Left cardiac atrium (tissue), 4 donors: Measurements from ENCODE around the gene SLC17A8. TPM values are rescaled to one million over a fixed set of nuclear protein-coding genes. Genes with fewer than 3 reads are reported as not detected.
A peak's percentile ranks its signal among the peaks of the same experiment; 100 is the strongest.
"Not testable (repeated sequence)": the region's sequence is repeated elsewhere in the genome, so short reads cannot be mapped to it uniquely, and the experiment has no call there.

Source experiments
- ATAC-seq, 2 donors: fragments of 200-7000 bp; cut with Tn5 transposase; one replicate each; pipeline ENCODE4 v1.9.1; 2020; ENCODE audit warnings: mild to moderate bottlenecking in 2 of 2, moderate library complexity in 2 of 2
- DNase-seq: peaks from one replicate; pipeline ENCODE4 v3.0.0-alpha.2; 2020
- intact Hi-C, 2 donors: fragments of 100-400 bp; cut with DNase I; formaldehyde crosslinking; loops; one replicate each; pipeline versions ENCODE4 v1.14.1 to v1.15.1; 2022 to 2023
- long read RNA-seq: library from polyadenylated mRNA; unstranded; transcript quantifications from one replicate; pipeline ENCODE4 v2.0.0, GENCODE V29; 2021
- total RNA-seq, 2 donors: library from RNA; stranded (reverse); fragmentation: NEBNext Ultra II Directional; extraction: Animal tissue kit (Norgen Biotek cat#: 25700); gene quantifications; one replicate each; pipeline ENCODE4 v1.2.1, GENCODE V29; 2021
- donor health status: DM: no; HTN: yes; CAD: no.
- donor health status: DM: no; HTN: yes; CAD: no; lungs with severe emphysema.
- donor health status: DM: yes; HTN: yes; CAD: no.
- donor health status: Dilated cardiomyopathy.

SLC17A8 gene
- not detected for total RNA-seq
- long read RNA-seq, result 0 reads

GRCh38 chr12:100356644-100357223, at the start of gene SLC17A8:
TSS of gene SLC17A8 (plus strand) at chr12:100357074. CDS start at chr12:100357392, 318 bp downstream.
- intact Hi-C loops, result no loop called here
- peak in 1 of 2 donors; percentile 38 for ATAC-seq
- no peak for DNase-seq

- intact Hi-C loops, DNase-seq, ATAC-seq: not testable (repeated sequence)
Observed at GRCh38 chr12:100308138-100308537, 48.7 kb upstream of the SLC17A8 start.

DNA sequence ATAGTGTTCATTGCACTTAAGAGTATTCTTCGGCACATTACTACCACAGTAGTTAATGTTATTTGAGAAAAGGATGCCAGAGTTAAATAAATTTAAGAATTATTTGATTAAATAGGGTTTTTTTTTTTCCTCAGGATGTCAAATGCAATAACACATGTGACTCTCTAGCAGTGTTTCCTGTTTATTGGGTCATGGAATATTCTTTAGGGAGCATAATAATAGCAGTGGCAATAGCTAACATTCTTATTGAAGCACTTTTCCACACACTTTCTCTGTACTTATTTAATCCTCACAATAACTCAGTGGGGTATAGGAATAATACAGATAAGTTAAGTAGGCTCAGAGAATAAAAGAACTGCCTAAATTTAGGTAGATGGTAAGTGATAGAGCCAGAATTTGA, 45.6 kb upstream of the SLC17A8 start:
- intact Hi-C loops, result no loop called here
- ATAC-seq, result no peak
- no peak for DNase-seq

DNA sequence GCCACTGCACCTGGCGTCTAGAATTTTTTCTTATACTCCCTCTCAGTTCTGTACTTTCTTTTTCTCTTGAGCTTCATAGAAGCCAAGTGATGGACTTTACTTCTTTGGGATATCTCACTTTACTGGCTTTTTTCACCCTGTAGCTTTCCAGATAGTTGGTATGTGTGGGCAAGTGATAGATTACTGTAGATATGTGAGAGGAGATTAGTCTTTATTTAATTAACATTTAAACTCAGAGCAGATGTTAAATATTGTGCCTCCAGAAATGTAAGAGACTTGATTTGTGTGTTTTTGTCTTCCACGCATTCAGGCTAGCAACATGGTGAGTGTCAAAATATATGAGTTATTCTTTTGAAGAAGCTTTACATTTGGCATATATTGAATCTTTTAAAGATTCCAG, 39.5 kb upstream of the SLC17A8 start:
- no peak for ATAC-seq
- no peak for DNase-seq
- intact Hi-C loops, result no loop called here

DNA sequence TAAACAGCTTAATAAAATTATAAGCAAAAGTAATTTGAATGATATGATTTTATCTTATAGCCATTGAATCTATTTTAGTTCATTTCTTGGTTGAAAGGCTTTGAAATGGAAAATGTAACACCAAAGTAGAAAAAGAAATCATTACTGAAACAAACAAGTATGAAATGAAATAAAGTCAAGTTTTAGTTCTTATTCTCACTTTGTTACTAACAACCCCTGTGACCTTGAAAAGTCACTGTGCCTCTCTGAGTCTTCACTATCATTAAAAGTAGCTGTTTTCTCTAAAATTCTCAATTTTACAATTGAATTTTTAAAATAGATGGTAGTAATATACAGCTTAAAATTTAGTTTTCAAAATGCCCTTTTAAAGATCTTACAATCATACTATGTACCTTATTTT, 32.4 kb upstream of the SLC17A8 start:
- intact Hi-C loops, result no loop called here
- DNase-seq, result no peak
- no peak for ATAC-seq

- DNase-seq (no peak), ATAC-seq (no peak)
- intact Hi-C loops, result no loop called here
Observed at GRCh38 chr12:100326208-100326607, 30.7 kb upstream of the SLC17A8 start.

DNA sequence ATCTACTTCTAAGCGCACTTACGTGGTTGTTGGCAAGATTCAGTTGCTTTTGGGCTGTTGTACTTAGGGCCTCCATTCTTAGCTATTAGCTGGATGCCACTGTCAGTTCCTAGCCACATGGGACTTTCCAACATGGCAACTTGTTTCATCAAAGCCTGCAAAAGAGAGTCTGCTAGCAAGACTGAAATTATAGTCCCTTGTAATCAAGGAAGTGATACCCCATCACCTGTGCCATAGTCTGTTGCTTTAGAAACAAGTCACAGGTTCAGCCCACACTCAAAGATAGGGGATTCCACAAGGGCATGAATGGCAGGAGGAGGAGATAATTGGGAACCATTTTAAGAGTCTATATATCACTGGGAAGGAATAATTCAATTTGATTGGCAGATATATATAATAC, 27.1 kb upstream of the SLC17A8 start:
- no peak for DNase-seq
- intact Hi-C loops, result no loop called here

DNA sequence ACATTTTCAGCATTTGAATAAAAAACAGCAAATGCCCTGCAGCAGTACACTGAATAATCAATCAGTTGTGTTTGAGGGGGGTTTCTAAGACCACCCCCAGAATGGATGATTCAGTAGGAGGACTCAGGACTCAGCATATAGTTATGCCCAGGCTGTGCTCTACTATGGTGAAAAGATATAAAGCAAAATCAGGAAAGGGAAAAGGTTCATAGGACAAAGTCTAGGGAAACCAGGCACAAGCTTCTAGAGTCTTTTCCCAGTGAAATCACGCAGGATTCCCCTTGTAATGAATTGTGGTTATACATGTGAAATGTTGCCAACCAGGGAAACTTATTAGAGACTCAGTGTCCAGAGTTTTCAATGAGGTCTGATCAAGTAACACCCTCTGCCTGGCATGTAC, 25.0 kb upstream of the SLC17A8 start:
- DNase-seq (no peak), ATAC-seq (no peak)
- intact Hi-C loops, result no loop called here

More for the DNA sequence above, 27.1 kb upstream of the SLC17A8 start:
- no peak for ATAC-seq

DNA sequence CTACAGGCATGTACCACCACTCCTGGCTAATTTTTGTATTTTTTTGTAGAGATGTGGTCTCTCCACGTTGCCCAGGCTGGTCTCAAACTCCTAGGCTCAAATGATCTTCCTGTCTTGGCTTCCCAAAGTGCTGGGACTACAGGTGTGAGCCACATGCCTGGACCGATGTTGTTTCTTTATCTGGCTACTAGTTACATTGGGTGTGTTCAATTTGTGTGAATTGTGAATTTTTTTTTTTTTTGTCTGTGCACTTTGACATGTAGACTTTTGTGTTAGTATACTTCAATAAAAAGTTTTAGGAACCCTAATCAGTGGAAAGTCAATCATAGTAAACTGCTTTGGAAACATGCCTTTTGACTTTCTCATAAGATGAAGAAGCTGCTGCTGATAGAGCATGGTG, 24.0 kb upstream of the SLC17A8 start:
- DNase-seq (no peak), ATAC-seq (no peak)

DNA sequence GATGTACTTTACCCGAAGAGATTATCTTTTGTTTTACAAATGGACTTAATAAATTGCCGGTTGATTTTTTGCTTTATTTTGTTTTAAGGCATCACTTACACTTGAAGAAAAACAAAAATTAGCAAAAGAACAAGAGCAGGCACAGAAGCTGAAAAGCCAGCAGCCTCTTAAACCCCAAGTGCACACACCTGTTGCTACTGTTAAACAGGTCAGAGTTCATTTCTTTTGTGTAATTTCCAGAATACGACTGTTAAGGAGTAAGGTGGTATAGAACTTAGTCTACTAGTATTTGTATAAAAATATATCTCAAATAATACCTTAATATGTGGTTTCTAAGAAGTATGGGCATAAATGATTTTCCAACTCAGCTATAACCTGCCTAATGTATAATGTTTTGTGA, 19.6 kb upstream of the SLC17A8 start:
- intact Hi-C loops, result no loop called here
- ATAC-seq (no peak), DNase-seq (no peak)

More for the DNA sequence above, 24.0 kb upstream of the SLC17A8 start:
- intact Hi-C loops, result no loop called here

- ATAC-seq (no peak), DNase-seq (no peak)
- intact Hi-C loops, result no loop called here
Observed at GRCh38 chr12:100337727-100338126, 19.1 kb upstream of the SLC17A8 start.

GRCh38 chr12:100339071-100339470, 17.8 kb upstream of the SLC17A8 start:
- ATAC-seq (no peak), DNase-seq (no peak)
- intact Hi-C loops, result no loop called here

DNA sequence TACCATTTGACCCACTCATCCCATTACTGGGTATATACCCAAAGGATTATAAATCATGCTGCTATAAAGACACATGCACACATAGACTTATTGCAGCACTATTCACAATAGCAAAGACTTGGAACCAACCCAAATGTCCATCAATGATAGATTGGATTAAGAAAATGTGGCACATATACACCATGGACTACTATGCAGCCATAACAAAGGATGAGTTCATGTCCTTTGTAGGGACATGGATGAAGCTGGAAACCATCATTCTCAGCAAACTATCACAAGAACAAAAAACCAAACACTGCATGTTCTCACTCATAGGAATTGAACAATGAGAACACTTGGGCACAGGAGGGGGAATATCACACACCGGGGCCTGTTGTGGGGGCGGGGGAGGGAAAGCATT, 14.0 kb upstream of the SLC17A8 start:
- intact Hi-C loops, ATAC-seq, DNase-seq: not testable (repeated sequence)

DNA sequence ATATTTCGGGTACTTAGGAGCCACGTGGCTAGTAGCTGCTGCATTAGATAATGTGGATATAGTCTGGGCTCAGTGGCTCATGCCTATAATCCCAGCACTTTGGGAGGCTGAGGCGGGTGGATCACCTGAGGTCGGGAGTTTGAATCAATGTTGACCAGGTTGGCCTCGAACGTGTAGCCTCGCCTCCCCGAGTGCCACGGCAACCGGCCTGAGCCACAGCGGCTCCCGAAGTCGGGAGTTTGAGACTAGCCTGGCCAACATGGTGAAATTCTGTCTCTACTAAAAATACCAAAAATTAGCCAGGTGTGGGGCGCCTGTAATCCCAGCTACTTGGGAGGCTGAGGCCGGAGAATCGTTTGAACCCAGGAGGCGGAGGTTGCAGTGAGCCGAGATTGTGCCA, 12.5 kb upstream of the SLC17A8 start:
- DNase-seq, ATAC-seq, intact Hi-C loops: not testable (repeated sequence)

DNA sequence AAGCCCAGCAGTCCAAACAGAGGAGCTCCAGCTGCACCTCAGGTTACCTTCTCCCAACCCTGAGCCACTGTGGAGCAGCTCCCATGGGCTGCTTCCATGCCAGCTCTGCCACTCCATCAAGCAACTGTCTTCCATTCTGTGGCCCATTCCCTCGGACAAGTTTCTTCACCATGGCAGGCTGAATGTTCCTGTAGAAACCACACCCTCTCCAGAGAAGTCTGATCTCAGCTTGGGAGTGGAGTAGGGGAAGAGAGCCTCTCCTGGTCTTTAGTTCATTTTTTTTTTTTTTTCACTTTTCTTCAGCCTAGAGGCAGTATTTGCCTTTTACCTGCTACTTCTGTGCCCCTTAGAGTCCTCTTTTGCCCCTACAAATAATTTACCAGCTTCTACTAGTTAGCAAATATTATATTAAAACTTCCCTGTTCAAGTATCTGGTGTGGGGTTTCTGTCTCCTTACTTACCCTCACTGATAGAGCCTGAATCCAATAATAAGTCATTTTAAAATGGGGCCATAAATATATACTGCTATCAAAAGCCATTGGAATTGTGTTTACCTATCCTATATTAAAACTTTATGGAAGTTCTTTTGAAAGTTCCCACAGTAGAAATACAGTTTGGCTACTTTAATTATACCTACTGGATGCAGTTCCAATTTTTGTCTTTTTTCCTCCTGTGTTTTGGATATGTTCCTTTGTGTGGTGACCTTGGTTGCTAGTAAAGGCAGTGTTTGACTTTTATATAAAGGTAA, 11.7 kb upstream of the SLC17A8 start:
- no peak for ATAC-seq
- no peak for DNase-seq
- intact Hi-C loops, result loop anchor here in 1 of 2 donors (5.0 kb wide), 1 partner anchor 207 kb away; no protein-coding TSS in a partner anchor

GRCh38 chr12:100346660-100347059, 10.2 kb upstream of the SLC17A8 start:
- no peak for ATAC-seq
- DNase-seq, result no peak
- intact Hi-C loops, result loop anchor here in 1 of 2 donors (5.0 kb wide), 1 partner anchor 206 kb away; no protein-coding TSS in a partner anchor

- ATAC-seq, result peak in 1 of 2 donors; percentile 44
- DNase-seq, result no peak
- intact Hi-C loops, result loop anchor here in 1 of 2 donors (5.0 kb wide), 1 partner anchor 203 kb away; no protein-coding TSS in a partner anchor
Observed at GRCh38 chr12:100348657-100349454, 8.0 kb upstream of the SLC17A8 start.

GRCh38 chr12:100359248-100359647, 2.4 kb downstream of the SLC17A8 start:
- DNase-seq (no peak), ATAC-seq (no peak)
- intact Hi-C loops, result no loop called here

DNA sequence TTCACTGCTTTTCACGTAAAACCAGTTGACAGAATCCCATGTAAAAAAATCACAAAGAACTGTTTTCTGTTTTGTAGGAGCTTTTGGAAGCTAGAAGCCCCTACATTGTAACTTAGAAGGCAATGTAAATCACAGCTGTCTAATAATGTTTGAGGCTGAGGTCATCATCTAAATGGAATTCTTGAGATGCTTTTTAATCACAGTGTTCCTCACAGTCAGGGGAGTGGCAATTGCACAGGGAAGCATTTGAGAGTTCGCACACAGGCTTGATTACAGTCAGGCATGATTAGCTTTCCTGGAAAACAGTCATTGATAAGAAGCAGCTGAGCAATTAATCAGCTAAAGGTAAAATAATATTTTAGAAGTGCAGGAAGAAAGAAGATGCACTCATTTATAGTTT, 2.9 kb downstream of the SLC17A8 start:
- intact Hi-C loops, result no loop called here
- DNase-seq (no peak), ATAC-seq (peak in 1 of 2 donors; percentile 32)

DNA sequence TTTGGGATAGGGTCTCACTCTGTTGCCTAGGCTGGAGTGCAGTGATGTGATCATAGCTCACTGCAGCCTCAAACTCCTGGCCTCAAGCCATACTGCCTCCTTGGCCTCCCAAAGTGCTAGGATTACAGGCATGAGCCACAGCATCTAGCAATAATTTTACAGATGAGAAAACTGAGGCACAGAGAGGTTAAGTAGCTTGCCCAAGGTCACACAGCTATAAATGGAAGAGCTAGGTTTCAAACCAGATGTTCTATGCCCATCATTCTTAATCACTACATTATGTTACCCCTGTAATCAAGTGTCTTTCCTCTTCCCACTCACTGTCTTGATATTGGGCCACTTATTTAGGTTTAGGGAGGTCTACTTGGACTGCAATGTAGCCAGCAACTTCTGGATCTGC, 3.6 kb downstream of the SLC17A8 start:
- intact Hi-C loops, result no loop called here
- ATAC-seq (no peak), DNase-seq (no peak)
